Umbilical cord (tissue), 2 donors: ENCODE measurements around the gene DLL1. TPM values are rescaled to one million over a fixed set of nuclear protein-coding genes. Genes with fewer than 3 reads are reported as not detected.
"Not testable (repeated sequence)": the region's sequence is repeated elsewhere in the genome, so short reads cannot be mapped to it uniquely, and the experiment has no call there.

Experiments used
- DNase-seq: peaks from one replicate; pipeline ENCODE4 v3.0.0-alpha.2; 2015; ENCODE audit warnings: low spot score
- total RNA-seq: library from RNA; depleted of rRNA; stranded (reverse); fragments of >200 nt; gene quantifications from one replicate; pipeline ENCODE4 v1.2.3, GENCODE V29; 2014; ENCODE audit warnings: low replicate concordance; ENCODE audit not compliant: insufficient read depth

DLL1 gene
- total RNA-seq: 0.96 TPM

- no peak for DNase-seq
Measured at GRCh38 chr6:170290296-170291128, at the start of gene DLL1. Gene DLL1 (minus strand): TSS chr6:170291078. CDS start chr6:170290139, 939 bp downstream.

- DNase-seq: not testable (repeated sequence)
Measured at GRCh38 chr6:170335199-170335598, 44.3 kb upstream of the DLL1 start.

GRCh38 chr6:170329321-170329720, 38.4 kb upstream of the DLL1 start:
- DNase-seq: no peak

GRCh38 chr6:170317718-170318117, 26.8 kb upstream of the DLL1 start:
- DNase-seq: no peak

- no peak for DNase-seq
Measured at GRCh38 chr6:170317076-170317475, 26.2 kb upstream of the DLL1 start.

- DNase-seq: no peak
Measured at GRCh38 chr6:170316071-170316470, 25.2 kb upstream of the DLL1 start.

- peak; percentile 28 for DNase-seq
Measured at GRCh38 chr6:170314983-170315382, 24.1 kb upstream of the DLL1 start.

- DNase-seq: no peak
Measured at GRCh38 chr6:170313716-170314295, 22.9 kb upstream of the DLL1 start.

GRCh38 chr6:170312876-170313275, 22.0 kb upstream of the DLL1 start:
- DNase-seq: no peak

GRCh38 chr6:170311696-170312095, 20.8 kb upstream of the DLL1 start:
- DNase-seq: no peak

GRCh38 chr6:170308761-170309160, 17.9 kb upstream of the DLL1 start:
- no peak for DNase-seq

- DNase-seq: no peak
Measured at GRCh38 chr6:170307080-170307545, 16.2 kb upstream of the DLL1 start.

- DNase-seq: peak; percentile 99
Measured at GRCh38 chr6:170306324-170307079, 15.6 kb upstream of the DLL1 start, which contains the start of gene FAM120B. Gene FAM120B (plus strand): TSS chr6:170306758. CDS start chr6:170317391, 10,633 bp downstream.

- no peak for DNase-seq
Measured at GRCh38 chr6:170305805-170306323, 15.0 kb upstream of the DLL1 start.

- DNase-seq: no peak
Measured at GRCh38 chr6:170301184-170301583, 10.3 kb upstream of the DLL1 start.

- no peak for DNase-seq
Measured at GRCh38 chr6:170298688-170299087, 7.8 kb upstream of the DLL1 start.

- DNase-seq: no peak
Measured at GRCh38 chr6:170297576-170298330, 6.9 kb upstream of the DLL1 start.

- DNase-seq: no peak
Measured at GRCh38 chr6:170296746-170297575, 6.1 kb upstream of the DLL1 start.

GRCh38 chr6:170296423-170296745, 5.5 kb upstream of the DLL1 start:
- DNase-seq: no peak
